Neural progenitor cell (in vitro differentiated cells): Measurements from ENCODE around the gene CDC14A.

Source experiments
- EZH2 ChIP-seq: fragments of 200-600 bp; sonication (generic); IDR thresholded peaks from 2 replicates; pipeline ENCODE4 v1.6.1; 2017; ENCODE audit warnings: antibody characterized with exemption, mild to moderate bottlenecking, moderate library complexity
- TF ChIP-seq, protein P1 (sequence below): fragments of 200-600 bp; sonication (generic); IDR thresholded peaks from 2 replicates; pipeline ENCODE4 v1.5.1; 2017; ENCODE audit warnings: antibody characterized with exemption, mild to moderate bottlenecking

DNA sequence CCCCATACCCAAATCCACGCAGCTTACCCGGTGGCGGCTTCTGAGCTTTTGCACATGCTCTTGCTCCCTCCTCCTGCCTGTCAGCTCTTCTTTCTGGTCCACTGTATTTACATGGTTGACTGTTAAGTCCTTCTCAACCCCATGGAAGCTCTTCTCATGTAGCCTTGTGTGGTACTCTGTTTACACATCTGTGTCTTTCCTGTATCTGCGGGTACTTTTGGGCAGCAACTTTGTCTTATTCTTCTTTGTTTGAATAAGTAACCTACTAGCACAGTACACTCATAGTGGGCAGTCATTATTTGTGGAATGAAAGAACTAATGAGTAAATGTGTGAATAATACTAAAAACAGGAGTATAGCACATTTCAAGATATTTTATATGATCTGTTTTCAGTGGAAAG, 97.2 kb downstream of the CDC14A start:
- TF ChIP-seq, protein P1, sequence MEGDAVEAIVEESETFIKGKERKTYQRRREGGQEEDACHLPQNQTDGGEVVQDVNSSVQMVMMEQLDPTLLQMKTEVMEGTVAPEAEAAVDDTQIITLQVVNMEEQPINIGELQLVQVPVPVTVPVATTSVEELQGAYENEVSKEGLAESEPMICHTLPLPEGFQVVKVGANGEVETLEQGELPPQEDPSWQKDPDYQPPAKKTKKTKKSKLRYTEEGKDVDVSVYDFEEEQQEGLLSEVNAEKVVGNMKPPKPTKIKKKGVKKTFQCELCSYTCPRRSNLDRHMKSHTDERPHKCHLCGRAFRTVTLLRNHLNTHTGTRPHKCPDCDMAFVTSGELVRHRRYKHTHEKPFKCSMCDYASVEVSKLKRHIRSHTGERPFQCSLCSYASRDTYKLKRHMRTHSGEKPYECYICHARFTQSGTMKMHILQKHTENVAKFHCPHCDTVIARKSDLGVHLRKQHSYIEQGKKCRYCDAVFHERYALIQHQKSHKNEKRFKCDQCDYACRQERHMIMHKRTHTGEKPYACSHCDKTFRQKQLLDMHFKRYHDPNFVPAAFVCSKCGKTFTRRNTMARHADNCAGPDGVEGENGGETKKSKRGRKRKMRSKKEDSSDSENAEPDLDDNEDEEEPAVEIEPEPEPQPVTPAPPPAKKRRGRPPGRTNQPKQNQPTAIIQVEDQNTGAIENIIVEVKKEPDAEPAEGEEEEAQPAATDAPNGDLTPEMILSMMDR: no peak
- no peak for TF ChIP-seq EZH2
